KOPT-K1 (cell line): ENCODE results near the gene RNGTT.

Experiments
- H3K27ac ChIP-seq: fragments of 200-600 bp; sonication (generic); 2 replicates; pipeline ENCODE4 v1.5.1; 2016; ENCODE audit warnings: antibody characterized with exemption, mild to moderate bottlenecking, low read depth, low read length; ENCODE audit not compliant: poor library complexity, severe bottlenecking
- H3K36me3 ChIP-seq: fragments of 200-600 bp; sonication (generic); 2 replicates; pipeline ENCODE4 v1.5.1; 2017; ENCODE audit warnings: antibody characterized with exemption, mild to moderate bottlenecking, low read length, moderate library complexity; ENCODE audit not compliant: insufficient read depth
- H3K9me3 ChIP-seq: fragments of 200-600 bp; sonication (generic); 2 replicates; pipeline ENCODE4 v1.5.1; 2017; ENCODE audit warnings: antibody characterized with exemption, low read length, mild to moderate bottlenecking; ENCODE audit not compliant: insufficient read depth, poor library complexity, severe bottlenecking

The RNGTT gene

GRCh38 chr6:88567696-88568095 is 395.7 kb downstream of the RNGTT start:
- peaks cover 20% of the 10 kb centered on the region for H3K9me3 ChIP-seq
- no peaks in the 10 kb centered on the region for H3K36me3 ChIP-seq
- H3K27ac ChIP-seq, result no peak overlapping the region

GRCh38 chr6:88566746-88567534 is 396.5 kb downstream of the RNGTT start:
- no peaks in the 10 kb centered on the region for H3K36me3 ChIP-seq
- no peak overlapping the region for H3K27ac ChIP-seq
- peaks cover 20% of the 10 kb centered on the region for H3K9me3 ChIP-seq

GRCh38 chr6:88565836-88566235 is 397.6 kb downstream of the RNGTT start:
- Histone ChIP-seq H3K27ac (no peak overlapping the region), H3K9me3 (peaks cover 20% of the 10 kb centered on the region), H3K36me3 (no peaks in the 10 kb centered on the region)

- no peaks in the 10 kb centered on the region for H3K36me3 ChIP-seq
- peaks cover 20% of the 10 kb centered on the region for H3K9me3 ChIP-seq
- H3K27ac ChIP-seq, result no peak overlapping the region
Measured at GRCh38 chr6:88565409-88565811, 398.0 kb downstream of the RNGTT start.

GRCh38 chr6:88563277-88563625 is 400.2 kb downstream of the RNGTT start:
- Histone ChIP-seq H3K9me3 (no peaks in the 10 kb centered on the region), H3K27ac (no peak overlapping the region), H3K36me3 (no peaks in the 10 kb centered on the region)

GRCh38 chr6:88562353-88563276 is 400.8 kb downstream of the RNGTT start:
- H3K27ac ChIP-seq, result no peak overlapping the region
- H3K9me3 ChIP-seq, result no peaks in the 10 kb centered on the region
- no peaks in the 10 kb centered on the region for H3K36me3 ChIP-seq

- Histone ChIP-seq H3K36me3 (no peaks in the 10 kb centered on the region), H3K9me3 (no peaks in the 10 kb centered on the region), H3K27ac (no peak overlapping the region)
Measured at GRCh38 chr6:88561954-88562315, 401.5 kb downstream of the RNGTT start.

- Histone ChIP-seq H3K36me3 (no peaks in the 10 kb centered on the region), H3K27ac (no peak overlapping the region), H3K9me3 (no peaks in the 10 kb centered on the region)
Measured at GRCh38 chr6:88561034-88561953, 402.1 kb downstream of the RNGTT start.
